Suprapubic skin (tissue), 4 donors: ENCODE data around the gene FLII.

Experiments
- EP300 ChIP-seq: sonication (generic); formaldehyde crosslinking; IDR thresholded peaks from one replicate; pipeline ENCODE4 v1.6.1; 2017; ENCODE audit warnings: antibody characterized with exemption
- POLR2A ChIP-seq, 2 donors: fragments of 450-650 bp; IDR thresholded peaks; one replicate each; pipeline ENCODE4 v1.6.1; 2017; ENCODE audit warnings: antibody characterized with exemption in 2 of 2, mild to moderate bottlenecking in 2 of 2, moderate library complexity in 2 of 2
- POLR2AphosphoS5 ChIP-seq, 3 donors: sonication (generic); formaldehyde crosslinking; IDR thresholded peaks; one replicate each; pipeline ENCODE4 v1.6.1; 2017; ENCODE audit warnings: antibody characterized with exemption in 3 of 3
- TF ChIP-seq, protein P1 (sequence below), 2 donors: fragments of 200-600 bp in 1 of 2; fragments of 450-650 bp in 1 of 2; sonication (generic) in 1 of 2; IDR thresholded peaks; one replicate each; pipeline ENCODE4 v1.5.1; 2016 to 2019; ENCODE audit warnings: antibody characterized with exemption in 2 of 2, mild to moderate bottlenecking in 1 of 2, moderate library complexity in 1 of 2

DNA sequence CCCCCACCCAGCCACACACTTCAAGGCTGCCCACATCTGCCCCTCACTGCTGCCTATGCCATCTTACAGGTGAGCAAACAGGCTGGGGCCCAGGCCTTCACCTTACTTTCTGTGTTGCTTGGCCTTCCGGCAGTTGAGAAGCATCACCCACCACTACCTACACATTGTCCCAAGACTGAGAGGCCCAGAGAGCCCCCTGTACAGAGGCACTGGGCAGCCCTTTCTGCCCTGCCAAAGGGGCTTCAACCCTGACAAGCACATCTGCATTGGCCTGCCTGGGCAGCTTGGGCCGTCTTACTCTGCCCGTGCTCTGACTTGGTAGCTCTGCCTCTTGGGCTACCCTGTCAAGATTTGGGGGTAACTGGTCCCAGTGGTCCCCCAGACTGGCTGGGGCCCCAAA lies 3.1 kb upstream of the FLII start:
- TF ChIP-seq, protein P1, sequence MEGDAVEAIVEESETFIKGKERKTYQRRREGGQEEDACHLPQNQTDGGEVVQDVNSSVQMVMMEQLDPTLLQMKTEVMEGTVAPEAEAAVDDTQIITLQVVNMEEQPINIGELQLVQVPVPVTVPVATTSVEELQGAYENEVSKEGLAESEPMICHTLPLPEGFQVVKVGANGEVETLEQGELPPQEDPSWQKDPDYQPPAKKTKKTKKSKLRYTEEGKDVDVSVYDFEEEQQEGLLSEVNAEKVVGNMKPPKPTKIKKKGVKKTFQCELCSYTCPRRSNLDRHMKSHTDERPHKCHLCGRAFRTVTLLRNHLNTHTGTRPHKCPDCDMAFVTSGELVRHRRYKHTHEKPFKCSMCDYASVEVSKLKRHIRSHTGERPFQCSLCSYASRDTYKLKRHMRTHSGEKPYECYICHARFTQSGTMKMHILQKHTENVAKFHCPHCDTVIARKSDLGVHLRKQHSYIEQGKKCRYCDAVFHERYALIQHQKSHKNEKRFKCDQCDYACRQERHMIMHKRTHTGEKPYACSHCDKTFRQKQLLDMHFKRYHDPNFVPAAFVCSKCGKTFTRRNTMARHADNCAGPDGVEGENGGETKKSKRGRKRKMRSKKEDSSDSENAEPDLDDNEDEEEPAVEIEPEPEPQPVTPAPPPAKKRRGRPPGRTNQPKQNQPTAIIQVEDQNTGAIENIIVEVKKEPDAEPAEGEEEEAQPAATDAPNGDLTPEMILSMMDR (IDR thresholded peaks at IDR 0.05), result no peak
- TF ChIP-seq POLR2A (IDR thresholded peaks at IDR 0.05) (no peak), POLR2AphosphoS5 (IDR thresholded peaks at IDR 0.05) (no peak), EP300 (no peak)
